GM19328 (cell line): ENCODE measurements around the gene NAA25.
"Not testable (repeated sequence)": the region's sequence is repeated elsewhere in the genome, so short reads cannot be mapped to it uniquely, and the experiment has no call there.

ENCODE experiments used
- ATAC-seq: cut with Tn5 transposase; IDR thresholded peaks from one replicate; pipeline ENCODE4 v1.9.1; 2021; ENCODE audit warnings: mild to moderate bottlenecking, moderate library complexity; ENCODE audit not compliant: unreplicated experiment

NAA25 gene

GRCh38 chr12:112116232-112117060, 7.9 kb upstream of the NAA25 start:
- ATAC-seq = no peak

GRCh38 chr12:112115259-112116045, 6.9 kb upstream of the NAA25 start:
- no peak for ATAC-seq

- ATAC-seq = no peak
Measured at GRCh38 chr12:112112409-112113133, 4.0 kb upstream of the NAA25 start.

GRCh38 chr12:112111931-112112330, 3.3 kb upstream of the NAA25 start:
- ATAC-seq = no peak

GRCh38 chr12:112110787-112111662, 2.4 kb upstream of the NAA25 start:
- ATAC-seq = not testable (repeated sequence)

- no peak for ATAC-seq
Measured at GRCh38 chr12:112107306-112108201, 1.0 kb downstream of the NAA25 start.

- ATAC-seq = no peak
Measured at GRCh38 chr12:112105891-112106290, 2.7 kb downstream of the NAA25 start.

GRCh38 chr12:112103758-112104503, 4.7 kb downstream of the NAA25 start:
- ATAC-seq = no peak

GRCh38 chr12:112102746-112103145, 5.8 kb downstream of the NAA25 start:
- ATAC-seq = not testable (repeated sequence)

- no peak for ATAC-seq
Measured at GRCh38 chr12:112102127-112102526, 6.5 kb downstream of the NAA25 start.

GRCh38 chr12:112100500-112100899, 8.1 kb downstream of the NAA25 start:
- not testable (repeated sequence) for ATAC-seq

- no peak for ATAC-seq
Measured at GRCh38 chr12:112097641-112098040, 10.9 kb downstream of the NAA25 start.

- ATAC-seq = no peak
Measured at GRCh38 chr12:112096667-112097066, 11.9 kb downstream of the NAA25 start.

- ATAC-seq = no peak
Measured at GRCh38 chr12:112096070-112096469, 12.5 kb downstream of the NAA25 start.

- no peak for ATAC-seq
Measured at GRCh38 chr12:112091563-112091962, 17.0 kb downstream of the NAA25 start.

- ATAC-seq = no peak
Measured at GRCh38 chr12:112087851-112088250, 20.7 kb downstream of the NAA25 start.

GRCh38 chr12:112087055-112087850, 21.3 kb downstream of the NAA25 start:
- ATAC-seq = no peak

- ATAC-seq = no peak
Measured at GRCh38 chr12:112066566-112066965, 42.0 kb downstream of the NAA25 start.
